Measurements from ENCODE around the gene PRLR.

- TF ChIP-seq, protein P1, sequence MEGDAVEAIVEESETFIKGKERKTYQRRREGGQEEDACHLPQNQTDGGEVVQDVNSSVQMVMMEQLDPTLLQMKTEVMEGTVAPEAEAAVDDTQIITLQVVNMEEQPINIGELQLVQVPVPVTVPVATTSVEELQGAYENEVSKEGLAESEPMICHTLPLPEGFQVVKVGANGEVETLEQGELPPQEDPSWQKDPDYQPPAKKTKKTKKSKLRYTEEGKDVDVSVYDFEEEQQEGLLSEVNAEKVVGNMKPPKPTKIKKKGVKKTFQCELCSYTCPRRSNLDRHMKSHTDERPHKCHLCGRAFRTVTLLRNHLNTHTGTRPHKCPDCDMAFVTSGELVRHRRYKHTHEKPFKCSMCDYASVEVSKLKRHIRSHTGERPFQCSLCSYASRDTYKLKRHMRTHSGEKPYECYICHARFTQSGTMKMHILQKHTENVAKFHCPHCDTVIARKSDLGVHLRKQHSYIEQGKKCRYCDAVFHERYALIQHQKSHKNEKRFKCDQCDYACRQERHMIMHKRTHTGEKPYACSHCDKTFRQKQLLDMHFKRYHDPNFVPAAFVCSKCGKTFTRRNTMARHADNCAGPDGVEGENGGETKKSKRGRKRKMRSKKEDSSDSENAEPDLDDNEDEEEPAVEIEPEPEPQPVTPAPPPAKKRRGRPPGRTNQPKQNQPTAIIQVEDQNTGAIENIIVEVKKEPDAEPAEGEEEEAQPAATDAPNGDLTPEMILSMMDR (IDR thresholded peaks at IDR 0.05; ENCODE audit: insufficient read depth, low read depth, low read length) = peak; percentile 86
- no peak for TF ChIP-seq EZH2 (IDR thresholded peaks at IDR 0.05; ENCODE audit: insufficient read depth, low read length)
These were observed 140.7 kb downstream of the PRLR start for GRCh38 chr5:35089334-35090314.

Data from astrocyte (in vitro differentiated cells and primary cell).